Neural cell (in vitro differentiated cells): Measurements from ENCODE around the gene BROX. TPM values are rescaled to one million over a fixed set of nuclear protein-coding genes. Genes with fewer than 3 reads are reported as not detected.

Experiments
- H2AFZ ChIP-seq: fragments of 200-600, 300-800 bp; sonication (generic), shearing (Covaris generic); 2 replicates; pipeline ENCODE4 v1.6.0; 2014; ENCODE audit warnings: low read depth, mild to moderate bottlenecking, antibody characterized with exemption, low read length, moderate library complexity
- H3F3A ChIP-seq: fragments of 200-600 bp; shearing (Covaris generic); 2 replicates; pipeline ENCODE4 v1.6.1; 2016; ENCODE audit warnings: mild to moderate bottlenecking, moderate library complexity, mixed read lengths, antibody characterized with exemption, low read length; ENCODE audit not compliant: insufficient read depth, poor library complexity, severe bottlenecking
- H3K27ac ChIP-seq: fragments of 200-600, 300-800 bp; sonication (generic), shearing (Covaris generic); 2 replicates; pipeline ENCODE4 v1.5.1; 2014; ENCODE audit warnings: mild to moderate bottlenecking, low read length, moderate library complexity
- H3K27me3 ChIP-seq: fragments of 300-800, 200-600 bp; sonication (generic), shearing (Covaris generic); 2 replicates; pipeline ENCODE4 v1.6.0; 2014; ENCODE audit warnings: mild to moderate bottlenecking, low read depth, low read length, moderate library complexity; ENCODE audit not compliant: insufficient read depth
- H3K36me3 ChIP-seq: fragments of 300-800, 200-600 bp; sonication (generic), shearing (Covaris generic); 2 replicates; pipeline ENCODE4 v1.5.1; 2014; ENCODE audit warnings: mild to moderate bottlenecking, antibody characterized with exemption, low read length, moderate library complexity; ENCODE audit not compliant: insufficient read depth
- H3K4me2 ChIP-seq: fragments of 300-800, 200-600 bp; sonication (generic), shearing (Covaris generic); 2 replicates; pipeline ENCODE4 v1.6.0; 2014; ENCODE audit warnings: mild to moderate bottlenecking, low read length
- H3K4me3 ChIP-seq: fragments of 300-800, 200-600 bp; sonication (generic), shearing (Covaris generic); 2 replicates; pipeline ENCODE4 v1.5.1; 2014; ENCODE audit warnings: mild to moderate bottlenecking, low read length, moderate library complexity
- H3K79me2 ChIP-seq: fragments of 200-600 bp; shearing (Covaris generic); replicated peaks from 2 replicates; pipeline ENCODE4 v1.6.0; 2014; ENCODE audit warnings: mild to moderate bottlenecking, low read length, moderate library complexity; ENCODE audit not compliant: insufficient read depth
- H3K9ac ChIP-seq: fragments of 300-800, 200-600 bp; sonication (generic), shearing (Covaris generic); 2 replicates; pipeline ENCODE4 v1.6.1; 2016; ENCODE audit warnings: mild to moderate bottlenecking, low read length, mixed read lengths
- H3K9me2 ChIP-seq: fragments of 200-600 bp; shearing (Covaris generic); 2 replicates; pipeline ENCODE4 v1.6.1; 2016; ENCODE audit warnings: mild to moderate bottlenecking, low read length, mixed read lengths; ENCODE audit not compliant: insufficient read depth
- H3K9me3 ChIP-seq: fragments of 200-600, 300-800 bp; sonication (generic), shearing (Covaris generic); 2 replicates; pipeline ENCODE4 v1.6.1; 2016; ENCODE audit warnings: mild to moderate bottlenecking, mixed run types, low read length, moderate library complexity, mixed read lengths
- H4K20me1 ChIP-seq: fragments of 200-600 bp; shearing (Covaris generic); 2 replicates; pipeline ENCODE4 v1.6.1; 2016; ENCODE audit warnings: mild to moderate bottlenecking, mixed run types; ENCODE audit not compliant: insufficient read depth
- EP300 ChIP-seq: fragments of 450-650 bp; conservative IDR thresholded peaks from 2 replicates; pipeline ENCODE4 v1.6.1; 2014; ENCODE audit warnings: antibody characterized with exemption, mild to moderate bottlenecking, moderate library complexity; ENCODE audit not compliant: poor library complexity, severe bottlenecking
- EZH2 ChIP-seq: fragments of 200-600, 300-800 bp; shearing (Covaris generic), sonication (generic); IDR thresholded peaks from 2 replicates; pipeline ENCODE4 v1.6.1; 2014; ENCODE audit warnings: antibody characterized with exemption, low read length, borderline replicate concordance, mild to moderate bottlenecking; ENCODE audit not compliant: insufficient read depth, poor library complexity, severe bottlenecking
- MXI1 ChIP-seq: fragments of 450-650 bp; conservative IDR thresholded peaks from 2 replicates; pipeline ENCODE4 v1.6.1; 2014; ENCODE audit warnings: antibody characterized with exemption, mild to moderate bottlenecking; ENCODE audit not compliant: poor library complexity, severe bottlenecking
- POLR2AphosphoS5 ChIP-seq: IDR thresholded peaks from 2 replicates; pipeline ENCODE4 v1.6.1; 2012
- RAD21 ChIP-seq: fragments of 450-650 bp; conservative IDR thresholded peaks from 2 replicates; pipeline ENCODE4 v1.6.1; 2014; ENCODE audit warnings: antibody characterized with exemption, mild to moderate bottlenecking, moderate library complexity
- REST ChIP-seq: IDR thresholded peaks from 2 replicates; pipeline ENCODE4 v1.6.1; 2012; ENCODE audit warnings: borderline replicate concordance
- SMC3 ChIP-seq: fragments of 450-650 bp; conservative IDR thresholded peaks from 2 replicates; pipeline ENCODE4 v1.6.1; 2014; ENCODE audit warnings: antibody characterized with exemption, mild to moderate bottlenecking, moderate library complexity; ENCODE audit not compliant: poor library complexity
- TAF1 ChIP-seq: IDR thresholded peaks from 2 replicates; pipeline ENCODE4 v1.6.1; 2012; ENCODE audit warnings: low read depth
- polyA plus RNA-seq: library from polyadenylated mRNA; depleted of rRNA; stranded (reverse); fragments of >200 nt; gene quantifications from 2 replicates; pipeline ENCODE4 v1.2.3, GENCODE V29; 2014
- TF ChIP-seq, protein P1 (sequence below): fragments of 450-650 bp; IDR thresholded peaks from 2 replicates; pipeline ENCODE4 v1.5.1; 2014; ENCODE audit warnings: antibody characterized with exemption, mild to moderate bottlenecking, moderate library complexity; ENCODE audit not compliant: poor library complexity, severe bottlenecking

BROX gene
- polyA plus RNA-seq, 1 donor from 2014 or later, result 22.6 TPM

GRCh38 chr1:222769971-222770620, 57.7 kb downstream of the BROX start:
- Histone ChIP-seq H3K27ac (no peak overlapping the region), H3K4me3 (no peak overlapping the region), H3F3A (no peaks in the 10 kb centered on the region), H3K27me3 (no peaks in the 10 kb centered on the region), H3K9ac (no peak overlapping the region), H3K9me2 (no peaks in the 10 kb centered on the region), H4K20me1 (no peaks in the 10 kb centered on the region), H3K79me2 (no peaks in the 10 kb centered on the region), H3K9me3 (peaks cover 6% of the 10 kb centered on the region), H3K4me2 (no peak overlapping the region), H2AFZ (no peak overlapping the region), H3K36me3 (no peaks in the 10 kb centered on the region)
- TF ChIP-seq RAD21, result no peak
- TF ChIP-seq EZH2, result no peak
- TF ChIP-seq EP300, result no peak
- no peak for TF ChIP-seq SMC3
- no peak for TF ChIP-seq POLR2AphosphoS5
- no peak for TF ChIP-seq TAF1
- no peak for TF ChIP-seq REST

- Histone ChIP-seq H3K4me2 (no peak overlapping the region), H2AFZ (no peak overlapping the region), H3K27ac (no peak overlapping the region), H3K4me3 (no peak overlapping the region), H3K36me3 (no peaks in the 10 kb centered on the region), H4K20me1 (no peaks in the 10 kb centered on the region), H3K27me3 (no peaks in the 10 kb centered on the region), H3K9ac (no peak overlapping the region), H3K79me2 (no peaks in the 10 kb centered on the region), H3K9me3 (peaks cover 6% of the 10 kb centered on the region), H3K9me2 (no peaks in the 10 kb centered on the region), H3F3A (no peaks in the 10 kb centered on the region)
- TF ChIP-seq RAD21 (no peak), MXI1 (no peak)
These were observed 60.6 kb downstream of the BROX start for GRCh38 chr1:222772996-222773379.

DNA sequence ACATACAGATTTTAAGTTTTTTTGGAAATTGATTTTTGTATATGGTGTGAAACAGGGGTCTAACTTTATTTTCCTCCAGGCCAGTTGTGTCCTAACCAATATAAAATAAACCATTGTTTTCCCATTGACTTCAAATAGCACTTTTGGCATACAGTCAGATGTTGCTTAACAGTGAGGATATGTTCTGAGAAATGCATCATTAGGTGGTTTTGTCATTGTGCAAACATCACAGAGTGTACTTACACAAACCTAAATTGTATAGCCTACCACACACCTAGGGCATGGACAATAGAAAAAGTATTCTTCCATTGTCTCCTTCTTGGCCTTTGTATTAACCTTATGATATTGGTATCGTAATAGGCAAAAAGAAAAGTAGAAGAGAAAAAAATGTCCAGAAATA, 65.1 kb downstream of the BROX start:
- no peaks in the 10 kb centered on the region for H3K9me2 ChIP-seq

More for the DNA sequence above, 65.1 kb downstream of the BROX start:
- H4K20me1 ChIP-seq, result no peaks in the 10 kb centered on the region
- H2AFZ ChIP-seq, result no peak overlapping the region
- H3K27ac ChIP-seq, result no peak overlapping the region
- H3K4me3 ChIP-seq, result no peak overlapping the region
- TF ChIP-seq, protein P1, sequence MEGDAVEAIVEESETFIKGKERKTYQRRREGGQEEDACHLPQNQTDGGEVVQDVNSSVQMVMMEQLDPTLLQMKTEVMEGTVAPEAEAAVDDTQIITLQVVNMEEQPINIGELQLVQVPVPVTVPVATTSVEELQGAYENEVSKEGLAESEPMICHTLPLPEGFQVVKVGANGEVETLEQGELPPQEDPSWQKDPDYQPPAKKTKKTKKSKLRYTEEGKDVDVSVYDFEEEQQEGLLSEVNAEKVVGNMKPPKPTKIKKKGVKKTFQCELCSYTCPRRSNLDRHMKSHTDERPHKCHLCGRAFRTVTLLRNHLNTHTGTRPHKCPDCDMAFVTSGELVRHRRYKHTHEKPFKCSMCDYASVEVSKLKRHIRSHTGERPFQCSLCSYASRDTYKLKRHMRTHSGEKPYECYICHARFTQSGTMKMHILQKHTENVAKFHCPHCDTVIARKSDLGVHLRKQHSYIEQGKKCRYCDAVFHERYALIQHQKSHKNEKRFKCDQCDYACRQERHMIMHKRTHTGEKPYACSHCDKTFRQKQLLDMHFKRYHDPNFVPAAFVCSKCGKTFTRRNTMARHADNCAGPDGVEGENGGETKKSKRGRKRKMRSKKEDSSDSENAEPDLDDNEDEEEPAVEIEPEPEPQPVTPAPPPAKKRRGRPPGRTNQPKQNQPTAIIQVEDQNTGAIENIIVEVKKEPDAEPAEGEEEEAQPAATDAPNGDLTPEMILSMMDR, result no peak
- TF ChIP-seq EP300 (no peak), RAD21 (no peak), EZH2 (no peak), REST (no peak), SMC3 (no peak), MXI1 (no peak), POLR2AphosphoS5 (no peak), TAF1 (no peak)
- H3K4me2 ChIP-seq, result no peak overlapping the region
- H3K27me3 ChIP-seq, result no peaks in the 10 kb centered on the region
- no peaks in the 10 kb centered on the region for H3F3A ChIP-seq
- H3K36me3 ChIP-seq, result no peaks in the 10 kb centered on the region
- no peaks in the 10 kb centered on the region for H3K9me3 ChIP-seq
- H3K9ac ChIP-seq, result no peak overlapping the region
- no peaks in the 10 kb centered on the region for H3K79me2 ChIP-seq
